Inferior parietal cortex (tissue), 1 donor: ENCODE measurements around the gene UPB1.
"Not testable (repeated sequence)": the region's sequence is repeated elsewhere in the genome, so short reads cannot be mapped to it uniquely, and the experiment has no call there.

ENCODE experiments used
- DNase-seq: peaks from one replicate; pipeline ENCODE4 v3.0.0-alpha.2; 2016; ENCODE audit errors: extremely low spot score

UPB1 gene

GRCh38 chr22:24530968-24531367 lies 35.8 kb downstream of the UPB1 start:
- DNase-seq, result not testable (repeated sequence)

DNA sequence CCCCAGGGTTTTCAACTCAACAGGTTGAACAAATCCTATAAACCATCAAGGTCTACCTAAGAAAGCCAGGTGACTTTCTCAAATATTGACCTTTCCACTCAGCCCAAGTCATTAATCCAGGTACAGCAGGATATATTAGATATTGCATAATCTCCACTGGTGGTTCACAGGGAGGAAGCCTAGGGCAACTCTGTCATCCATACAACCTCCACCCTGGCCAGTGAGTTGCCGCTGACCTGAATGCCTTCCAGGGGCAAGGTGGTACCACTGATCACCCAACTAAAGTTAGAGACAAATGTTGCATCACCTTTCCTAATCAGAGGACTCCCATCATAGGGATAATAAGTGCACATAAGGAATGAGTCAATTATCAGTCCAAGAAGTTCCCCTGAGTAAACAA lies 36.9 kb downstream of the UPB1 start:
- DNase-seq, result no peak

DNA sequence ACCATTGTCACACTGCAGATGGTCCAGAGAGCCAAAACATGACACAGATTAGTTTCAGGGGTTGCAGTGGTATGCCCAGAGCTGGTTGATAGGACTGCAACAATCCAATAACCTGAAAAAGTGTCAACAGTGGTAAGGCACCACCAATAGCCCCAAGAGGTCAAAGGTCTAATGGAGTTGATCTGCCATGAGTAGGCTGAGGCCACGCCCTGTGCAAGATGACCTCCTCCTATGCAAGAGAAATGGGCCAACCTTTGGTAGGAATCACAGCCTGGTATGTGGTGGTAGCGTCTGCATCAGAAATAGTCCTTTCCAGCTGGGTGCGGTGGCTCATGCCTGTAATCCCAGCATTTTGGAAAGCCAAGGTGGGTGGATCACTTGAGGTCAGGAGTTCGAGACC lies 40.2 kb downstream of the UPB1 start:
- DNase-seq, result no peak

- no peak for DNase-seq
Observed at GRCh38 chr22:24536089-24536488, 41.0 kb downstream of the UPB1 start.

DNA sequence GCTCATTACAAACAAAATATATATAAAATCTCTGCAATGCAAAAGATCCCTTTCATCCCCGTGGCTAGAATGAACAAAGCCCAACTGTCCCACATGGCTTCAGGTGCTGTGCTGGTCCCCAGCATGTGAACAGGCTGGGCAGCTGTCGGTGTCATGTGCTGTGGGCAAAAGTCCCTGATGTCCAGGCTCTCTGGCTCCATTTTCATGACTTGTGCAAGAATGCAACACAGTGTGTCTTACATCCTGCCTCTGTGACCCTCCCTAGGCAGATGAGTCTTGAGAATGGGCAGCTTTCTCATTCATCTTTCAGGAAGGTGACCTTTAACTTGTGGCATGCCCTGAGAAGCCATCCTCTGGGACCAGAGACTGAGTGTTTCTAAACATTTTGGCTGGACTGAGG lies 45.3 kb downstream of the UPB1 start:
- DNase-seq, result no peak

DNA sequence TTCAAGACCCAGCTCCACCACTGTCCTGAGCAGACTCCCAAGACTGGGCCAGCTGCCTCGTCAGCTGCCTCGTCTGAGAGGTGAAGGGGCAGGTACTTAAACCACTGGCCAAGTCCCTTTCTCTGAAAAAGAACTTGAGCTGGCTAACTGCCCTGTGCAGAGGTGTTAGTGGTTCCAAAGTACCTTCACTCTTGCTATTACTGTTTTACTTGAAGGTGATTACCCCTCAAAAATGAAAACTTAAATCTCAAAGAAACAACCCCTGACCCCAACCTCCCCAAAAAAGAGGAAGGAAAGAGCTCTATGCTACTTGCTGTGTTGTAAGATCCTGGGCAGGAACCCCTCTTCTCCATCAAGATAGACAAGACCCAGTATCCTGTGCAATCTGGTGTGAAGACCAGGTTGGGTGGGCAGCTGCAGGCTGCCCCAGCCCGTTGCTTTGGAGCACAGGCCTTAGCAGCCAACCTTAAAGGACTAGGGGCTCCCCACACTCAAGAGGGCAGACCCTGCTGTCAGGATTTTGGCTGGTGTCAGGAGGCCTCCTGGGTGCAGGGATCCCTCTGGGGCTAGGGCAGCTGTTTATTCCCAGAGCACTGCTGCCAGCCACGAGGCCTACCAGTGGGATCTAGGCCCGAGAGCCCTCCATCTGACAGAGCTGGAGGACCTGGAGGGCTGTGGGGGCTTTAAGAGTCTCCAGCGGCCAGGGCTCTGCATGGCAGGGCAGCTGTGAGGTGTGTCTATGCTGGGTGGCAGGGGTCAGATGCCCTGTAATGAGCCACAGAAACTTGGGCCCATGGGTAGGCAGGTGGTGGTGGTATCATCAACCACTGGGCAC lies 46.8 kb downstream of the UPB1 start:
- no peak for DNase-seq

DNA sequence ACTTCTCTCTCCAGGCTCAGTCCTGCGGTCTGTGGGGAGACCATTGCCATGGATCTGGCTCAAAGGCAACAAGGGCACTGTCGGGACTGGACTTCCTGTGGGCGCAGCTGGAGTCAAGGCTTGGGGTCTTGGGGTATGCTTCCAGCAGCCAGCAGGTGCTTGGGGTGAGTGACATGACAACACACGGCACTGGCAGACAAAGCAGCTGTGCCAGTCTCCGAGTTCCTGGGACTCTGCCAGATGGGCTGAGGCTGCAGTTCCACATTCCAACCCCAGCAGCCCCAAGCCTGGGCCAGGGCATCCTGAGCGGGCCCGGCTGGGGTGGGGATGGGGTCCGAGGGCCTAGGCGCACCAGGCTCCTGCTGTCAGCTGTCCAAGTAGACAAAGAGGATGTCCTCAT lies 47.5 kb downstream of the UPB1 start:
- no peak for DNase-seq

DNA sequence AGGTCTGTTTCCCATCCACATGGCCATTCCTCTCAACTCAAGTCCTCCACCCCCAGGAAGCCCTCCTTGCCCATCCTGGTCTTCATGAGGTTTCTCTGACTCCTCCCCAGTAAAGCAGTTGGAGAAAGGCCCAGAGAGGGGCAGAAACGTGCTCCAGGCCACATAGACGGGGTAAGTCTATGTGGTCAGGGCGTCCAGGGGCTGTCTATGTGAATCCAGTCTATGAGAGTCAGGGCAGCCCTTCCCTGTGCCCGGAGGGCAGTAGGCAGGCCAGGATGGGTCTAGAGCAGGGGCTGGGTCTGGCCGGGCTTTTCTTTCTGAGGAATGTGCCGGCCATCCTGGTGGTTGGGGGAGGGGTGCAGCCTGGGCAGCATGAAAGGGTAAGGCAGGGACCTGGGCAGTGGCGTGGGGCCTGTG lies 48.1 kb downstream of the UPB1 start:
- no peak for DNase-seq

DNA sequence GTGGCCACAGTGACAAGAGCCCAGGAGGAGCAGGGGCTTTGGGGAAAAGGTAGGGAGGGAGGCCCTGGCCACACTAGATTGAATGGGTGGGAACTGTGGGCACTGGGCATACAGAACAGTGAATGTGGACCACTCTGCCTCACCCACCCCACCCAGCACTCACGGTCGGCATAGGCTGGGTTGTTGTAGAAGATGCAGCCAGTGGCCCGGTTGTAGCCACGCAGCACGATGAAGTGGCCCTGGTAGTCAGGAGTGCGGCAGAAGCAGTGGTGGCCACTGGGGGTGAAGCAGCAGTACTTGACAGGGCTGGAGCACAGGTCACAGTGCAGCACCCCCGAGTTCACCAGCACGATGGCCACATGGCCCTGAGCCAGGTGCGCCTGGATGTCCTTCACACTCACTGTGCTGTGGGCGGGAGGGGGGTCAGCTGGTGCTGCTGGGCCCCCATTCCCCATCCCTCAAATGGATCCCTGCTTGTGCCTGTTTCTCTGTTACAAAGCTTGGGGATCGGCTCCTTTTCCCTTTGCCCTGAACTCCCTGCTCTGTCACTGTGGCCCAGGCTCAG lies 48.6 kb downstream of the UPB1 start:
- DNase-seq, result no peak

DNA sequence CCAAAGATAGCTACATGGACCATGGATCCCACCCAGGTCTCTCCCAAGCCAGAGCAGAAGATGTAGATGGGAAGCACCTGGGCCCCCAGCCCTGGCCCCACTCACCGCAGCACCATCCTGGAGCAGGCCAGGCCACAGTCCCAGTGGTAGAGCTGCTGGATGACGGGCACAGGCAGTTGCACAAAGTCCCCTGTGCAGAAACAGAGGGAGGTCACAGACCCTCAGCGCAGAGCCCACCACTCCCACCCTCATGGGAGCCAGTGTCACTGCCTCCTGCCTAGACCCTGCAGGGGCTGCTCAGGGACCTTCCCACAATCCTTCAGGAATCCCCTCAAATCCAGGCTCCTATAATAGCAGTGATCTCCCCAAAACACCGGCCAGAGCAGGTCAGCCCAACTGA lies 53.7 kb downstream of the UPB1 start:
- DNase-seq, result no peak

DNA sequence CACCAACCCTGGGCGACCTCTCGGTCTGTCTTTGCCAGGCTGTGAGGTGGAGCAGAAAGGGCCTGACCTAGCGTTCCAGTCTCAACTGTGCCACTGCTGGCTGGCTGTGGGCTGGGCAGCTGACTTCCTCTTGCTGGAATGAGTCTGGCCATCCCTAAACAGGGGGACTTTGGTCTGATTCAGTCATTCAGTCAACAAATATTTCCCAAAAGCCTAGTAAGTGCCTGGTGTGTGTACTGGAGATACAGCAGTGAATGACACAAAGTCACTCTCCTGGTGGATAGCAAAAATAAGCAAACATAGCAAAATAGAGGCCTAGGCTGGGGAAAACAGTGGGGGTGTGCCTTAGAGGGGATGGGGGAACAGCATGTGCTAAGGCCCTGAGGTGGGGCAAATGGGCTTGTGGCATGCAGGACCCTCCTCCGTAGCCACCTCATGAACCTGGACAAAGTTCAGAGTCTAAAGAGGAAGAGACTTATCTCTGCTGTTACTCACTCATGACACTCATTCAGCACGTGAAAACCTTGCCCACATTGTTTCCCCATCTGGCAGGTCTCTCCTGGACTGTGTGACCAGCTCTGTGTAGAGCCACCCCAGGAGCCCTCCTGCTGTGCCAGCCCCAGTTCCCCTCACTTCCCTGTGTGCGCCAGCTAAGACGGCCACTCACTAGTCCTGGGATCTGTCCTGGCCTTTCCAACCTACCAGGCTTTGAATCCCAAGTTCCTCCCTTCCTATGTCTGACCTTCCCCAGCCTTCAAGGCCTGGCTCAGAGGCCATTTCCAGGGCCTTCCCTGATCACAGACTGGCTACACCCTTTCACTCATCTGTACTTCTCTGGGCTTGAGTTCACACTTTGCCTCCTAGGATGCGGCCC lies 55.1 kb downstream of the UPB1 start:
- no peak for DNase-seq

- DNase-seq, result no peak
Observed at GRCh38 chr22:24550902-24551435, 55.8 kb downstream of the UPB1 start.

DNA sequence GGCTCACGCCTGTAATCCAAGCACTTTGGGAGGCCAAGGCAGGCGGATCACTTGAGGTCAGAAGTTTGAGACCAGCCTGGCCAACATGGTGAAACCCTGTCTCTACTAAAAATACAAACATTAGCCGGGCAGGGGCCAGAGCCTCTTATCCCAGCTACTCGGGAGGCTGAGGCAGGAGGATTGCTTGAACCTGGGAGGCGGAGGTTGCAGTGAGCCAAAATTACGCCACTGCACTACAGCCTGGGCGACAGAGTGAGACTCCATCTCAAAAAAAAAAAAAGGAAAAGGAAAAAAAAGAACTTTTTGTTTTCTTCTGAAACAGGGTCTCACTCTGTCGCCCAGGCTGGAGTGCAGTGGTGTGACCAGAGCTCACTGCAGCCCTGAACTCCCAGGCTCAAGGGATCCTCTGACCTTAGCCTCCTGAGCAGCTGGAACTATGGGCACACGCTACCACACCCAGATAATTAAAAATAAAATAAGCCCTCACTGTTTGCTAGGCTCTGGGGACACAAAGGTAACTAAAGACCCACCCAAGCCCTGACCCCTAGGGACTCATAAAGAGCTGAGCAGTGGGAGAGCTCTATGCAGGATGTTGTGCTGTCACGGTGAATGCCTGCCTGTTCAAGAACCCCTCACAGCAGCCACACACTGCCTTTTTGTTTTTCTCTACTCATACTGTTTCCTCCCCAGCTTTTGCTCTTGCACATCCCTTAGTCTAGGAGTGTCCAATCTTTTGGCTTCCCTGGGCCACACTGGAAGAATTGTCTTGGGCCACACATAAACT lies 57.6 kb downstream of the UPB1 start:
- DNase-seq, result not testable (repeated sequence)

- DNase-seq, result no peak
Observed at GRCh38 chr22:24553597-24554312, 58.6 kb downstream of the UPB1 start.

DNA sequence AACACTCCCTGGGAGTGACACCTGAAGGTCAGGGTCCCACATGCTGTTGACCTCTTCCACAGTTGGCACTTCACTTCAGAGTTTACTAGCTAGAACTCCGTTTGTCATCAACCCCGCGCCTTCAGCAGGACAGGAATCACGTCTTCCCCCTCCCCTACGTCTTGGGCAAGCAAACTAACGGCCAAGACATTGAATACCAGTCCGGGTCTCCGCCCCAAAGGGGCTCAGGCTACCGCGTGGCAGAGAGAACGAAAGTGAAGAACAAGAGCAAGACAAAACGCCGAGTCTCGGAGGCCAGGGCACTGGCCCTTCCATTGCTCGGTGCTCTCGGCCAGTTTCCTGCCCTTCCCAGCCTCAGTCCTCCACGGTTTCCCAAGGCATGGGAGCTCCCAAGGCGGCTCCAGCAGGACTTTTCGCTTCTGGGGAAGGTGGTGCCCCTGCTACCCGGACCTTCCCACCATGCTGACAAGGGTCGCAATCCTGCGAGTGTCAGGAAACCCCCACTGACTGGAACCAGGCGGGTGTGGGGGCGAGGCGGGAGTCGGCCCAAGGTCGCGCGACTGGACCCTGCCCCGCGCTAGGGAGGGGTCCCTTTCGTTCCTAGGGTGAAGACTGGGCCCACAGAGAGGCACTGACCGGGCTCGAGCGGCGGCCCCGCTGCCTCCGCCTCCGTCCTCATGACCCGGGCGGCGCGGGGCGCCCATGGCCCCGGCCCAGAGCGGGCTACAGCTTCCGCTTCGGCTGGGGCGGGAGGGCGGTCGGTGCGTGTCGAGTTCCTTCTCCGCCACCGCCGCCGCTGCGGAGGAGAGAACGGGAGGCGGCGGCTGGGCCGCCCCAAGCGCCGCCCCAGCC lies 59.4 kb downstream of the UPB1 start, which contains the start of gene GUCD1:
Gene GUCD1, minus strand, starts transcription at position 826 of the 852 bp plus-strand sequence. Its CDS starts 147 bp downstream, at position 679.
- DNase-seq, result peak; percentile 2

- DNase-seq, result peak; percentile 97
Observed at GRCh38 chr22:24555165-24556039, 60.3 kb downstream of the UPB1 start, which contains the start of gene SNRPD3. TSS of gene SNRPD3 (plus strand) at chr22:24555999. CDS start at chr22:24557675, 1,676 bp downstream.

DNA sequence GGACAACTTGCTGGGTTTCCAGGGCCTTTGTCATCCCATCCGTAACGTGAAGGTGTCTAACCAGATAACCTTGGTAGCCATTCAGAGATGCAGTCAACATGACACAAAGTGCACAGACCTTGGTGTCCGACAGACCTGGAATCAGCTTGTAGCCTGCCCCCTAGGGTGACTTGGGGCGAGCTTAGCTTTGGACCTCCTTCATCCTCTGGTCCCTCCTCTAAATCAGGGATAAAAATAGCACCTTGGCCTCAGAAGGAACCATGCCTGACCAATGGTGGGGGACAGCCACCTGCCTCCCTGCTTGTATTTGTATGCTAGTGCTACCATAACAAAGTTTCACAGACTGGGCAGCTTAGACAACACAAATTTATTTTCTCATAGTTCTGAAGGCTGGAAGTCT lies 64.3 kb downstream of the UPB1 start:
- no peak for DNase-seq

DNA sequence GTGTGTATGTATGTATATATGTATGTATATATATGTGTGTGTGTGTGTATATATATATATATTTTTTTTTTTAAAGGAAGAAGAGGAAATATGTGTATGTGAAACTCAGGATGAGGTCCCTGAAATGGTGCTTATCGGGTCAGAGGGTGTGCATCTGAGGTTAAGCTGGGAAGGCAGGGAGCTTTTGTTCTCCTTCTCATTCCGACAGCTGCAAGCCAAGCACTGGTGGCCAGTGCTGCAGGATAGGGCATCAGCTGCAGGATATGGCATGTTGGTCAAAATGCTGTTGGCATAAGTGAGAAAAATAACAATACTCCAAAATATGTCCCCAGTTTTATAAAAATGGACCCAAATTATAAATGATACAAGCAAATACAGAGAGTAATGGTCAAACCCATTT lies 68.1 kb downstream of the UPB1 start:
- no peak for DNase-seq
